Right lobe of liver (tissue), 6 donors: ENCODE measurements around the gene KIF1A. TPM values are rescaled to one million over a fixed set of nuclear protein-coding genes. Genes with fewer than 3 reads are reported as not detected.

Experiments
- ATAC-seq, 4 donors: fragments of 200-7000 bp; cut with Tn5 transposase; one replicate each; pipeline ENCODE4 v1.9.1; 2020; ENCODE audit warnings: mild to moderate bottlenecking in 4 of 4, moderate library complexity in 4 of 4
- DNase-seq, 3 donors: peaks; one replicate each; pipeline ENCODE4 v3.0.0-alpha.2; 2020
- H3K27ac ChIP-seq, 3 donors: fragments of 200-600 bp; one replicate each; pipeline ENCODE4 v1.8.0; 2022
- H3K27me3 ChIP-seq, 2 donors: fragments of 200-600 bp; one replicate each; pipeline ENCODE4 v1.8.0; 2022
- H3K36me3 ChIP-seq, 4 donors: fragments of 200-600 bp; sonication (generic) in 1 of 4; one replicate each; pipeline versions ENCODE4 v1.5.1 to v1.8.0; 2017 to 2022; ENCODE audit warnings: control low read depth in 1 of 4
- H3K4me1 ChIP-seq, 4 donors: fragments of 200-600 bp; sonication (generic) in 1 of 4; one replicate each; pipeline versions ENCODE4 v1.5.1 to v1.8.0; 2017 to 2022; ENCODE audit warnings: control low read depth in 1 of 4
- H3K4me3 ChIP-seq, 3 donors: fragments of 200-600 bp; one replicate each; pipeline ENCODE4 v1.8.0; 2022
- H3K9me3 ChIP-seq, 4 donors: fragments of 200-600 bp; sonication (generic) in 1 of 4; one replicate each; pipeline versions ENCODE4 v1.5.1 to v1.8.0; 2017 to 2022; ENCODE audit warnings: control low read depth in 1 of 4
- CTCF ChIP-seq, 4 donors: fragments of 200-600 bp in 3 of 4; fragments of 450-650 bp in 1 of 4; IDR thresholded peaks; one replicate each; pipeline versions ENCODE4 v1.5.1 to v1.8.0; 2016 to 2022; ENCODE audit warnings: antibody characterized with exemption in 4 of 4, mild to moderate bottlenecking in 2 of 4
- POLR2A ChIP-seq: fragments of 450-650 bp; IDR thresholded peaks from one replicate; pipeline ENCODE4 v1.6.1; 2017; ENCODE audit warnings: antibody characterized with exemption, mild to moderate bottlenecking
- WGBS: methylation state at CpG from one replicate; pipeline ENCODE4 v1.1.6; 2018; ENCODE audit warnings: low coverage, low lambda C conversion rate; ENCODE audit not compliant: insufficient coverage; ENCODE audit errors: missing lambda C conversion rate; 5-methylcytosine and 5-hydroxymethylcytosine counted together
- intact Hi-C, 2 donors: fragments of 100-400 bp; cut with DNase I; formaldehyde crosslinking; loops; one replicate each; pipeline versions ENCODE4 v1.11.2 to v1.14.1; 2022
- total RNA-seq, 6 experiments: library from RNA; depleted of rRNA in 2 of 6; stranded (reverse); fragments of >200 nt in 2 of 6; fragmentation: NEBNext Ultra II Directional in 3 of 6; extraction: Animal tissue kit (Norgen Biotek cat#: 25700) in 3 of 6; gene quantifications; one replicate each; pipeline versions ENCODE4 v1.1.0 to v1.2.4, GENCODE V29; 2016 to 2023
- donor health status: DM: no; HTN: yes; CAD: no.
- donor health status: DM: no; HTN: no; CAD: no.
- donor health status: DM: no; HTN: no; CAD: no.
- donor health status: DM: no; HTN: yes; CAD: no.
- donor health status: DM: no; HTN: yes; CAD: no.

KIF1A gene
- total RNA-seq, 6 experiments from 2014 or later: 0.31 to 0.87 (median 0.56) TPM

GRCh38 chr2:240851078-240851991 is 31.3 kb upstream of the KIF1A start:
- H3K27me3 ChIP-seq: no peaks in the 10 kb centered on the region

GRCh38 chr2:240850756-240851077 is 30.7 kb upstream of the KIF1A start:
- ATAC-seq (no peak), DNase-seq (no peak)
- 45% methylated on average over 5 of the region's 11 CpGs for WGBS
- Histone ChIP-seq H3K4me1 (peaks cover 0 to 19% (median 6%) of the 10 kb centered on the region in 4 donors), H3K27ac (no peak overlapping the region), H3K4me3 (no peak overlapping the region), H3K36me3 (no peaks in the 10 kb centered on the region), H3K9me3 (no peaks in the 10 kb centered on the region), H3K27me3 (no peaks in the 10 kb centered on the region)
- TF ChIP-seq CTCF (IDR thresholded peaks at IDR 0.05) (no peak), POLR2A (no peak)
- intact Hi-C loops: loop anchor here (10.0 kb wide), 2 partner anchors 134 to 144 kb away; partner anchors contain the start of gene SNED1 (in 1 of the 2)

More at GRCh38 chr2:240851078-240851991, 31.3 kb upstream of the KIF1A start:
- intact Hi-C loops: loop anchor here (10.0 kb wide), 2 partner anchors 133 to 143 kb away; partner anchors contain the start of gene SNED1 (in 1 of the 2)
- peak; percentile 83 to 91 (median 88) for DNase-seq
- Histone ChIP-seq H3K27ac (no peak overlapping the region), H3K4me1 (peaks cover 0 to 24% (median 9%) of the 10 kb centered on the region in 4 donors), H3K36me3 (no peaks in the 10 kb centered on the region), H3K4me3 (no peak overlapping the region), H3K9me3 (no peaks in the 10 kb centered on the region)
- peak; percentile 84 to 95 (median 89) for ATAC-seq
- 39% methylated on average over 10 of the region's 33 CpGs for WGBS
- TF ChIP-seq POLR2A (no peak), CTCF (IDR thresholded peaks at IDR 0.05) (peak; percentile 96 to 99 (median 98))

- TF ChIP-seq POLR2A (no peak), CTCF (IDR thresholded peaks at IDR 0.05) (no peak)
- Histone ChIP-seq H3K4me3 (no peak overlapping the region), H3K27ac (no peak overlapping the region), H3K27me3 (no peaks in the 10 kb centered on the region), H3K9me3 (no peaks in the 10 kb centered on the region), H3K36me3 (no peaks in the 10 kb centered on the region), H3K4me1 (peaks cover 0 to 17% (median 6%) of the 10 kb centered on the region in 4 donors)
- no peak for ATAC-seq
- intact Hi-C loops: loop anchor here (10.0 kb wide), 2 partner anchors 135 to 145 kb away; partner anchors contain the start of gene SNED1 (in 1 of the 2)
- WGBS: 60% methylated on average over 3 of the region's 11 CpGs
- DNase-seq: no peak
These were observed 30.0 kb upstream of the KIF1A start for GRCh38 chr2:240850026-240850425.

GRCh38 chr2:240848900-240849680 is 29.1 kb upstream of the KIF1A start:
- TF ChIP-seq CTCF (IDR thresholded peaks at IDR 0.05) (no peak), POLR2A (no peak)
- Histone ChIP-seq H3K9me3 (no peaks in the 10 kb centered on the region), H3K27me3 (no peaks in the 10 kb centered on the region), H3K4me1 (peaks cover 0 to 17% (median 6%) of the 10 kb centered on the region in 4 donors), H3K36me3 (no peaks in the 10 kb centered on the region), H3K4me3 (no peak overlapping the region), H3K27ac (no peak overlapping the region)
- intact Hi-C loops: no loop called here
- WGBS: 82% methylated on average over 9 of the region's 12 CpGs
- no peak for ATAC-seq
- no peak for DNase-seq
